ENCODE results near the gene THNSL1.

The THNSL1 gene

DNA sequence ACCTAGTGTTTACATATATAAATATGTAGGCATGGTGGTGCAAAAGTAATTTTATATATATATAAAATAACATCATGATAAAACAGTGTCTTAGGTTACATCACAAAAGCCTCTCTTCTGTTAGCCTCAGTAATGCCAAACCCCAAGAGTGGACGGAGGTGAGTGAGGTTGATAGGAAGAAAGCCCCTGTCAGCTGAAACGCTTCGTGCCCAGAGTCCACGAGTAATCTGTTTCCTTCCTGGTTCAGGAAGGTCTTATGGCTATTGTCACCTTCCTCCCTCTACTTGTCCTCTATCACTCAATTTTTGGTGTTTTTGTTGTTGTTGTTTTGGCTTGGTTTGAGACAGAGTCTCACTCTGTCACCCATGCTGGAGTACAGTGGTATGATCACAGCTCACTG lies 41.5 kb downstream of the THNSL1 start:
- H3K4me3 ChIP-seq (ENCODE audit: low read depth, low read length), result no peak overlapping the region

GRCh38 chr10:25059990-25060389 lies 43.6 kb downstream of the THNSL1 start:
- no peak overlapping the region for H3K4me3 ChIP-seq (ENCODE audit: low read depth, low read length)
- TF ChIP-seq, protein P1, sequence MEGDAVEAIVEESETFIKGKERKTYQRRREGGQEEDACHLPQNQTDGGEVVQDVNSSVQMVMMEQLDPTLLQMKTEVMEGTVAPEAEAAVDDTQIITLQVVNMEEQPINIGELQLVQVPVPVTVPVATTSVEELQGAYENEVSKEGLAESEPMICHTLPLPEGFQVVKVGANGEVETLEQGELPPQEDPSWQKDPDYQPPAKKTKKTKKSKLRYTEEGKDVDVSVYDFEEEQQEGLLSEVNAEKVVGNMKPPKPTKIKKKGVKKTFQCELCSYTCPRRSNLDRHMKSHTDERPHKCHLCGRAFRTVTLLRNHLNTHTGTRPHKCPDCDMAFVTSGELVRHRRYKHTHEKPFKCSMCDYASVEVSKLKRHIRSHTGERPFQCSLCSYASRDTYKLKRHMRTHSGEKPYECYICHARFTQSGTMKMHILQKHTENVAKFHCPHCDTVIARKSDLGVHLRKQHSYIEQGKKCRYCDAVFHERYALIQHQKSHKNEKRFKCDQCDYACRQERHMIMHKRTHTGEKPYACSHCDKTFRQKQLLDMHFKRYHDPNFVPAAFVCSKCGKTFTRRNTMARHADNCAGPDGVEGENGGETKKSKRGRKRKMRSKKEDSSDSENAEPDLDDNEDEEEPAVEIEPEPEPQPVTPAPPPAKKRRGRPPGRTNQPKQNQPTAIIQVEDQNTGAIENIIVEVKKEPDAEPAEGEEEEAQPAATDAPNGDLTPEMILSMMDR (IDR thresholded peaks at IDR 0.05; ENCODE audit: low read depth, low read length), result no peak

More for the DNA sequence above, 41.5 kb downstream of the THNSL1 start:
- TF ChIP-seq, protein P1 (IDR thresholded peaks at IDR 0.05; ENCODE audit: low read depth, low read length), result no peak

- no peak overlapping the region for H3K4me3 ChIP-seq (ENCODE audit: low read depth, low read length)
- TF ChIP-seq, protein P1 (IDR thresholded peaks at IDR 0.05; ENCODE audit: low read depth, low read length), result no peak
Measured at GRCh38 chr10:25061125-25061524, 44.7 kb downstream of the THNSL1 start.

GRCh38 chr10:25061711-25062449 lies 45.5 kb downstream of the THNSL1 start:
- TF ChIP-seq, protein P1 (IDR thresholded peaks at IDR 0.05; ENCODE audit: low read depth, low read length), result no peak
- H3K4me3 ChIP-seq (ENCODE audit: low read depth, low read length), result peak overlapping the region; percentile 0; the same call in 1 of the 2 replicates

GRCh38 chr10:25063157-25063556 lies 46.7 kb downstream of the THNSL1 start:
- TF ChIP-seq, protein P1 (IDR thresholded peaks at IDR 0.05; ENCODE audit: low read depth, low read length), result no peak
- no peak overlapping the region for H3K4me3 ChIP-seq (ENCODE audit: low read depth, low read length)

GRCh38 chr10:25063644-25064043 lies 47.2 kb downstream of the THNSL1 start:
- no peak overlapping the region for H3K4me3 ChIP-seq (ENCODE audit: low read depth, low read length)
- TF ChIP-seq, protein P1 (IDR thresholded peaks at IDR 0.05; ENCODE audit: low read depth, low read length), result no peak

GRCh38 chr10:25064401-25064800 lies 48.0 kb downstream of the THNSL1 start:
- H3K4me3 ChIP-seq (ENCODE audit: low read depth, low read length), result no peak overlapping the region
- TF ChIP-seq, protein P1 (IDR thresholded peaks at IDR 0.05; ENCODE audit: low read depth, low read length), result no peak

All from WI38 (cell line).